ENCODE data around the gene NCR3LG1. TPM values are rescaled to one million over a fixed set of nuclear protein-coding genes. Genes with fewer than 3 reads are reported as not detected.

NCR3LG1 gene
- total RNA-seq, 1 donor = 1.3 TPM

GRCh38 chr11:17391493-17392355, 40.1 kb downstream of the NCR3LG1 start:
- DNase-seq (ENCODE audit: low read depth in 2 of 3, low spot score in 2 of 3) = no peak

- no peak for DNase-seq (ENCODE audit: low read depth in 2 of 3, low spot score in 2 of 3)
These were observed 41.3 kb downstream of the NCR3LG1 start for GRCh38 chr11:17392872-17393271.

- DNase-seq (ENCODE audit: low read depth in 2 of 3, low spot score in 2 of 3) = no peak
These were observed 41.9 kb downstream of the NCR3LG1 start for GRCh38 chr11:17393472-17393871.

GRCh38 chr11:17394743-17395390, 43.3 kb downstream of the NCR3LG1 start:
- no peak for DNase-seq (ENCODE audit: low read depth in 2 of 3, low spot score in 2 of 3)

- no peak for DNase-seq (ENCODE audit: low read depth in 2 of 3, low spot score in 2 of 3)
These were observed 44.0 kb downstream of the NCR3LG1 start for GRCh38 chr11:17395554-17395961.

- no peak for DNase-seq (ENCODE audit: low read depth in 2 of 3, low spot score in 2 of 3)
These were observed 44.4 kb downstream of the NCR3LG1 start for GRCh38 chr11:17395978-17396377.

GRCh38 chr11:17396598-17397310, 45.2 kb downstream of the NCR3LG1 start:
- DNase-seq (ENCODE audit: low read depth in 2 of 3, low spot score in 2 of 3) = no peak

GRCh38 chr11:17397311-17398002, 45.9 kb downstream of the NCR3LG1 start:
- no peak for DNase-seq (ENCODE audit: low read depth in 2 of 3, low spot score in 2 of 3)

- no peak for DNase-seq (ENCODE audit: low read depth in 2 of 3, low spot score in 2 of 3)
These were observed 47.6 kb downstream of the NCR3LG1 start for GRCh38 chr11:17399236-17399635.

GRCh38 chr11:17400048-17400775, 48.6 kb downstream of the NCR3LG1 start:
- no peak for DNase-seq (ENCODE audit: low read depth in 2 of 3, low spot score in 2 of 3)

- no peak for DNase-seq (ENCODE audit: low read depth in 2 of 3, low spot score in 2 of 3)
These were observed 49.7 kb downstream of the NCR3LG1 start for GRCh38 chr11:17401316-17401715.

- no peak for DNase-seq (ENCODE audit: low read depth in 2 of 3, low spot score in 2 of 3)
These were observed 50.2 kb downstream of the NCR3LG1 start for GRCh38 chr11:17401841-17402240.

GRCh38 chr11:17402486-17402885, 50.9 kb downstream of the NCR3LG1 start:
- no peak for DNase-seq (ENCODE audit: low read depth in 2 of 3, low spot score in 2 of 3)

GRCh38 chr11:17403980-17404759, 52.6 kb downstream of the NCR3LG1 start:
- DNase-seq (ENCODE audit: low read depth in 2 of 3, low spot score in 2 of 3) = no peak

GRCh38 chr11:17405232-17406005, 53.8 kb downstream of the NCR3LG1 start:
- no peak for DNase-seq (ENCODE audit: low read depth in 2 of 3, low spot score in 2 of 3)

GRCh38 chr11:17406082-17406817, 54.6 kb downstream of the NCR3LG1 start:
- no peak for DNase-seq (ENCODE audit: low read depth in 2 of 3, low spot score in 2 of 3)

- DNase-seq (ENCODE audit: low read depth in 2 of 3, low spot score in 2 of 3) = no peak
These were observed 55.2 kb downstream of the NCR3LG1 start for GRCh38 chr11:17406818-17407149.

GRCh38 chr11:17407575-17407974, 56.0 kb downstream of the NCR3LG1 start:
- DNase-seq (ENCODE audit: low read depth in 2 of 3, low spot score in 2 of 3) = no peak

Measured in hematopoietic multipotent progenitor cell (in vitro differentiated cells).